Cardiac fibroblast (primary cell): ENCODE results near the gene NELL2.

Experiments
- DNase-seq, 2 donors: peaks; one replicate each; pipeline versions ENCODE4 v3.0.0 to v3.0.0-alpha.2; 2010; ENCODE audit warnings: low read depth in 2 of 2
- H3K4me3 ChIP-seq, 2 donors: replicated peaks in 1 of 2; 1 replicate in 1 of 2; 2 replicates in 1 of 2; pipeline ENCODE4 v1.5.1; 2011; ENCODE audit warnings: low read depth in 2 of 2, low read length in 2 of 2, mild to moderate bottlenecking in 2 of 2, moderate library complexity in 1 of 2
- CTCF ChIP-seq: IDR thresholded peaks from one replicate; pipeline ENCODE4 v1.5.1; 2011; ENCODE audit warnings: low read depth, mild to moderate bottlenecking, low read length, inconsistent platforms

The NELL2 gene

GRCh38 chr12:44677724-44678123 is 198.4 kb downstream of the NELL2 start:
- TF ChIP-seq CTCF = no peak
- H3K4me3 ChIP-seq = no peak overlapping the region

GRCh38 chr12:44674875-44675274 is 201.2 kb downstream of the NELL2 start:
- TF ChIP-seq CTCF = no peak
- DNase-seq = no peak
- no peak overlapping the region for H3K4me3 ChIP-seq

More at GRCh38 chr12:44677724-44678123, 198.4 kb downstream of the NELL2 start:
- DNase-seq = no peak

- no peak for TF ChIP-seq CTCF
- no peak for DNase-seq
- H3K4me3 ChIP-seq = no peak overlapping the region
Measured at GRCh38 chr12:44673811-44674210, 202.3 kb downstream of the NELL2 start.

- no peak overlapping the region for H3K4me3 ChIP-seq
- TF ChIP-seq CTCF = no peak
- no peak for DNase-seq
Measured at GRCh38 chr12:44672042-44672441, 204.1 kb downstream of the NELL2 start.

- no peak for TF ChIP-seq CTCF
- no peak for DNase-seq
- no peak overlapping the region for H3K4me3 ChIP-seq
Measured at GRCh38 chr12:44668443-44668842, 207.7 kb downstream of the NELL2 start.

GRCh38 chr12:44667461-44667860 is 208.7 kb downstream of the NELL2 start:
- TF ChIP-seq CTCF = no peak
- H3K4me3 ChIP-seq = no peak overlapping the region
- DNase-seq = no peak

- TF ChIP-seq CTCF = no peak
- no peak for DNase-seq
Measured at GRCh38 chr12:44663291-44663690, 212.8 kb downstream of the NELL2 start.

More at GRCh38 chr12:44663291-44663690, 212.8 kb downstream of the NELL2 start:
- H3K4me3 ChIP-seq = no peak overlapping the region
